OCI-LY1 (cell line): ENCODE measurements around the gene PDLIM3.

Experiments used
- H2AFZ ChIP-seq: fragments of 200-600 bp; sonication (generic), shearing (Covaris generic); 2 replicates; pipeline ENCODE4 v1.6.0; 2014; ENCODE audit warnings: antibody characterized with exemption, mild to moderate bottlenecking, low read length
- H3F3A ChIP-seq: fragments of 200-600 bp; sonication (generic), shearing (Covaris generic); 2 replicates; pipeline ENCODE4 v1.6.0; 2014; ENCODE audit warnings: mild to moderate bottlenecking, antibody characterized with exemption, low read length, moderate library complexity; ENCODE audit not compliant: insufficient read depth
- H3K27ac ChIP-seq: fragments of 200-600 bp; sonication (generic); 2 replicates; pipeline ENCODE4 v1.5.1; 2014; ENCODE audit warnings: low read length, mixed run types, mild to moderate bottlenecking, low read depth; ENCODE audit not compliant: poor library complexity, severe bottlenecking
- H3K27me3 ChIP-seq: fragments of 200-600 bp; sonication (generic); 2 replicates; pipeline ENCODE4 v1.6.0; 2014; ENCODE audit warnings: antibody characterized with exemption, mild to moderate bottlenecking, low read length, moderate library complexity; ENCODE audit not compliant: insufficient read depth
- H3K36me3 ChIP-seq: fragments of 200-600 bp; sonication (generic); 2 replicates; pipeline ENCODE4 v1.6.1; 2014; ENCODE audit warnings: mild to moderate bottlenecking, antibody characterized with exemption, low read length, moderate library complexity, mixed read lengths; ENCODE audit not compliant: insufficient read depth
- H3K4me1 ChIP-seq: fragments of 200-600 bp; sonication (generic); 2 replicates; pipeline ENCODE4 v1.5.1; 2014; ENCODE audit warnings: mild to moderate bottlenecking, low read length, moderate library complexity; ENCODE audit not compliant: insufficient read depth, severe bottlenecking
- H3K4me2 ChIP-seq: fragments of 200-600 bp; sonication (generic), shearing (Covaris generic); 2 replicates; pipeline ENCODE4 v1.6.1; 2014; ENCODE audit warnings: low read length
- H3K4me3 ChIP-seq: fragments of 200-600 bp; sonication (generic); 2 replicates; pipeline ENCODE4 v1.5.1; 2014; ENCODE audit warnings: low read length, low read depth, mild to moderate bottlenecking, mixed read lengths; ENCODE audit not compliant: poor library complexity, severe bottlenecking
- H3K79me2 ChIP-seq: fragments of 200-600 bp; shearing (Covaris generic); 2 replicates; pipeline ENCODE4 v1.6.1; 2016; ENCODE audit warnings: mixed run types, low read length, mixed read lengths; ENCODE audit not compliant: insufficient read depth
- H3K9ac ChIP-seq: fragments of 200-600 bp; sonication (generic), shearing (Covaris generic); 2 replicates; pipeline ENCODE4 v1.6.1; 2014; ENCODE audit warnings: mild to moderate bottlenecking, low read length, mixed read lengths
- H3K9me2 ChIP-seq: fragments of 200-600 bp; sonication (generic), shearing (Covaris generic); 2 replicates; pipeline ENCODE4 v1.6.1; 2014; ENCODE audit warnings: low read depth, mild to moderate bottlenecking, low read length, mixed read lengths
- H3K9me3 ChIP-seq: fragments of 200-600 bp; shearing (Covaris generic); 2 replicates; pipeline ENCODE4 v1.6.1; 2014; ENCODE audit warnings: low read length, mixed read lengths
- H4K20me1 ChIP-seq: fragments of 200-600 bp; sonication (generic), shearing (Covaris generic); 2 replicates; pipeline ENCODE4 v1.6.0; 2016; ENCODE audit warnings: mild to moderate bottlenecking, low read length; ENCODE audit not compliant: insufficient read depth
- CTCF ChIP-seq: fragments of 200-600 bp; sonication (generic), shearing (Covaris generic); IDR thresholded peaks from 2 replicates; pipeline ENCODE4 v1.5.1; 2017; ENCODE audit warnings: mild to moderate bottlenecking, antibody characterized with exemption, low read length, moderate library complexity, mixed read lengths
- EZH2 ChIP-seq: fragments of 200-600 bp; sonication (generic), shearing (Covaris generic); IDR thresholded peaks from 2 replicates; pipeline ENCODE4 v1.8.0; 2017; ENCODE audit warnings: borderline replicate concordance, mixed run types, mild to moderate bottlenecking, antibody characterized with exemption, low read length, moderate library complexity, mixed read lengths

PDLIM3 gene

GRCh38 chr4:185524888-185525863 is 10.1 kb downstream of the PDLIM3 start:
- Histone ChIP-seq H3K9me3 (no peaks in the 10 kb centered on the region), H2AFZ (no peak overlapping the region), H3K9ac (no peak overlapping the region), H3K9me2 (no peaks in the 10 kb centered on the region), H3F3A (no peaks in the 10 kb centered on the region), H4K20me1 (no peaks in the 10 kb centered on the region), H3K79me2 (no peaks in the 10 kb centered on the region), H3K27me3 (no peaks in the 10 kb centered on the region), H3K4me1 (no peaks in the 10 kb centered on the region), H3K4me3 (no peak overlapping the region), H3K27ac (no peak overlapping the region), H3K4me2 (no peak overlapping the region), H3K36me3 (peaks cover 3% of the 10 kb centered on the region; the same call in 1 of the 2 replicates)
- TF ChIP-seq EZH2 = no peak
- TF ChIP-seq CTCF = no peak

GRCh38 chr4:185523862-185524261 is 11.4 kb downstream of the PDLIM3 start:
- TF ChIP-seq CTCF (no peak), EZH2 (no peak)
- no peak overlapping the region for H3K27ac ChIP-seq
- H4K20me1 ChIP-seq = no peaks in the 10 kb centered on the region
- no peak overlapping the region for H2AFZ ChIP-seq
- no peaks in the 10 kb centered on the region for H3K9me3 ChIP-seq
- H3F3A ChIP-seq = no peaks in the 10 kb centered on the region
- H3K9ac ChIP-seq = no peak overlapping the region
- no peak overlapping the region for H3K4me2 ChIP-seq
- 0 out of 2 replicates have a peak, but pooled peaks cover 1% of the 10 kb centered on the region for H3K27me3 ChIP-seq
- no peaks in the 10 kb centered on the region for H3K79me2 ChIP-seq
- H3K4me3 ChIP-seq = no peak overlapping the region
- H3K36me3 ChIP-seq = peaks cover 3% of the 10 kb centered on the region; the same call in 1 of the 2 replicates
- no peaks in the 10 kb centered on the region for H3K9me2 ChIP-seq
- no peaks in the 10 kb centered on the region for H3K4me1 ChIP-seq

GRCh38 chr4:185522451-185522850 is 12.9 kb downstream of the PDLIM3 start:
- no peak overlapping the region for H2AFZ ChIP-seq
- no peaks in the 10 kb centered on the region for H3K9me2 ChIP-seq
- peaks cover 3% of the 10 kb centered on the region; the same call in 1 of the 2 replicates for H3K36me3 ChIP-seq
- no peak overlapping the region for H3K4me3 ChIP-seq
- TF ChIP-seq EZH2 (no peak), CTCF (no peak)
- H3K9ac ChIP-seq = no peak overlapping the region
- no peak overlapping the region for H3K4me2 ChIP-seq
- H3K79me2 ChIP-seq = no peaks in the 10 kb centered on the region
- H3F3A ChIP-seq = no peaks in the 10 kb centered on the region
- H3K27me3 ChIP-seq = 0 out of 2 replicates have a peak, but pooled peaks cover 3% of the 10 kb centered on the region
- H3K4me1 ChIP-seq = no peaks in the 10 kb centered on the region
- no peaks in the 10 kb centered on the region for H3K9me3 ChIP-seq
- no peak overlapping the region for H3K27ac ChIP-seq
- H4K20me1 ChIP-seq = no peaks in the 10 kb centered on the region
